Endothelial cell of umbilical vein (primary cell): ENCODE data around the gene CCDC85A. TPM values are rescaled to one million over a fixed set of nuclear protein-coding genes. Genes with fewer than 3 reads are reported as not detected.

ENCODE experiments used
- BruUV-seq: library from RNA; stranded (reverse); fragments of 400-500 nt; replicated peaks from 2 replicates; lab custom pipeline; 2021; lab: Mats Ljungman, UMichigan
- CTCF ChIA-PET: fragments of 300-600, 350-600 bp; sonication (Branson Sonifier 250); formaldehyde crosslinking; loops from one replicate; lab custom pipeline; 2021; ENCODE audit warnings: antibody characterized with exemption, inconsistent platforms; lab: Charles Lee
- POLR2A ChIA-PET: fragments of 300-600, 350-600 bp; sonication (Branson Sonifier 250); formaldehyde crosslinking; loops from one replicate; lab custom pipeline; 2021; ENCODE audit warnings: antibody characterized with exemption, inconsistent platforms; lab: Charles Lee
- DNase-seq: peaks from one replicate; pipeline ENCODE4 v3.0.0-alpha.2; 2011; ENCODE audit warnings: low read depth, low spot score
- FAIRE-seq: peaks from 2 replicates; lab custom pipeline; 2011; peaks lifted over from hg19 to GRCh38; lab: Jason Lieb, UNC
- H2AFZ ChIP-seq: 2 replicates; pipeline ENCODE4 v1.6.0; 2012; ENCODE audit warnings: low read depth, low read length, control low read depth, inconsistent platforms
- H3K27ac ChIP-seq: 2 replicates; pipeline ENCODE4 v1.5.1; 2011; ENCODE audit warnings: low read depth, mild to moderate bottlenecking, control low read depth, low read length, moderate library complexity; ENCODE audit not compliant: insufficient read depth
- H3K27me3 ChIP-seq, 2 experiments: 2 replicates each; pipeline versions ENCODE4 v1.6.0 to v1.6.1; 2011; ENCODE audit warnings: low read length in 2 of 2, mixed read lengths in 1 of 2; ENCODE audit not compliant: control insufficient read depth in 2 of 2, insufficient read depth in 2 of 2
- H3K36me3 ChIP-seq, 2 experiments: 2 replicates in 1 of 2; 3 replicates in 1 of 2; pipeline ENCODE4 v1.5.1; 2011; ENCODE audit warnings: low read length in 2 of 2, mild to moderate bottlenecking in 1 of 2, moderate library complexity in 1 of 2; ENCODE audit not compliant: control insufficient read depth in 2 of 2, insufficient read depth in 2 of 2; ENCODE audit errors: extremely low read depth in 1 of 2
- H3K4me1 ChIP-seq: 3 replicates; pipeline ENCODE4 v1.5.1; 2011; ENCODE audit warnings: mild to moderate bottlenecking, low read length; ENCODE audit not compliant: control insufficient read depth, insufficient read depth; ENCODE audit errors: extremely low read depth
- H3K4me2 ChIP-seq: 2 replicates; pipeline ENCODE4 v1.6.1; 2011; ENCODE audit warnings: low read length, control low read depth, mixed read lengths; ENCODE audit not compliant: insufficient read depth
- H3K4me3 ChIP-seq, 3 experiments: fragments of 200-600 bp in 1 of 3; sonication (generic), shearing (Covaris generic) in 1 of 3; replicated peaks in 1 of 3; 2 replicates each; pipeline ENCODE4 v1.5.1; 2011 to 2016; ENCODE audit warnings: control low read depth in 3 of 3, low read length in 3 of 3, mild to moderate bottlenecking in 2 of 3, inconsistent platforms in 1 of 3, low read depth in 1 of 3, moderate library complexity in 1 of 3; ENCODE audit not compliant: insufficient read depth in 1 of 3
- H3K79me2 ChIP-seq: 2 replicates; pipeline ENCODE4 v1.6.0; 2012; ENCODE audit warnings: low read length, inconsistent platforms; ENCODE audit not compliant: control insufficient read depth, insufficient read depth
- H3K9ac ChIP-seq: replicated peaks from 2 replicates; pipeline ENCODE3; 2011; ENCODE audit warnings: low read length, control low read depth; ENCODE audit not compliant: insufficient read depth; ENCODE audit errors: extremely low read depth
- H3K9me1 ChIP-seq: replicated peaks from 3 replicates; pipeline ENCODE4 v1.6.0; 2011; ENCODE audit warnings: mild to moderate bottlenecking, low read length; ENCODE audit not compliant: control insufficient read depth, insufficient read depth; ENCODE audit errors: extremely low read depth
- H3K9me3 ChIP-seq: replicated peaks from 2 replicates; pipeline ENCODE4 v1.5.1; 2012; ENCODE audit warnings: low read length, inconsistent platforms; ENCODE audit not compliant: control insufficient read depth, insufficient read depth
- H4K20me1 ChIP-seq: replicated peaks from 2 replicates; pipeline ENCODE3; 2011; ENCODE audit warnings: mild to moderate bottlenecking, low read length; ENCODE audit not compliant: control insufficient read depth, insufficient read depth; ENCODE audit errors: extremely low read depth
- EZH2 ChIP-seq: IDR thresholded peaks from 2 replicates; pipeline ENCODE4 v1.6.1; 2012; ENCODE audit warnings: borderline replicate concordance, low read depth, mild to moderate bottlenecking, moderate library complexity, low read length, inconsistent platforms; ENCODE audit not compliant: severe bottlenecking
- FOS ChIP-seq: IDR thresholded peaks from 2 replicates; pipeline ENCODE4 v1.6.1; 2011; ENCODE audit warnings: mild to moderate bottlenecking, low read length, moderate library complexity, borderline replicate concordance; ENCODE audit not compliant: insufficient read depth
- GATA2 ChIP-seq: IDR thresholded peaks from 2 replicates; pipeline ENCODE4 v1.7.0; 2011; ENCODE audit warnings: low read depth, mild to moderate bottlenecking, moderate library complexity, mixed read lengths, low read length; ENCODE audit not compliant: insufficient read length, insufficient read depth
- JUN ChIP-seq: IDR thresholded peaks from 2 replicates; pipeline ENCODE4 v1.6.1; 2011; ENCODE audit warnings: borderline replicate concordance, low read depth; ENCODE audit not compliant: insufficient read length, insufficient read depth
- MYC ChIP-seq: IDR thresholded peaks from one replicate; pipeline ENCODE4 v1.6.1; 2011; ENCODE audit warnings: mild to moderate bottlenecking, low read depth, low read length
- POLR2A ChIP-seq: IDR thresholded peaks from 2 replicates; pipeline ENCODE4 v1.6.1; 2012; ENCODE audit warnings: low read depth, mild to moderate bottlenecking, control low read depth, low read length
- POLR2AphosphoS5 ChIP-seq: IDR thresholded peaks from 2 replicates; pipeline ENCODE4 v1.6.1; 2012; ENCODE audit warnings: low read depth, mild to moderate bottlenecking, control low read depth, low read length, moderate library complexity; ENCODE audit not compliant: insufficient read depth
- dilution Hi-C: fragments of 300-500 bp; cut with MboI; formaldehyde crosslinking; loops from one replicate; pipeline ENCODE4 v1.15.0; 2019; ENCODE audit warnings: low sequenced_read_pairs; ENCODE audit not compliant: extremely low pct_ligation_motif_present
- intact Hi-C: fragments of 100-400 bp; cut with micrococcal nuclease; formaldehyde crosslinking; loops from one replicate; pipeline ENCODE4 v1.10.0; 2022
- polyA plus RNA-seq, 4 experiments: library from polyadenylated mRNA; depleted of rRNA in 3 of 4; stranded (reverse) in 3 of 4; unstranded in 1 of 4; fragments of >200 nt; gene quantifications; 2 replicates each; pipeline versions ENCODE4 v1.2.1 to v1.2.3, GENCODE V29; 2011 to 2012; ENCODE audit warnings: missing spikeins in 1 of 4
- total RNA-seq: library from RNA; stranded (reverse); gene quantifications from 2 replicates; pipeline ENCODE4 v1.2.3, GENCODE V29; 2021
- TF ChIP-seq, protein P1 (sequence below), 2 donors: IDR thresholded peaks; 1 replicate in 1 of 2; 2 replicates in 1 of 2; pipeline ENCODE4 v1.5.1; 2011; ENCODE audit warnings: low read length in 2 of 2, mild to moderate bottlenecking in 2 of 2, moderate library complexity in 2 of 2, control low read depth in 1 of 2, inconsistent platforms in 1 of 2, low read depth in 1 of 2; ENCODE audit not compliant: insufficient read depth in 1 of 2; ENCODE audit errors: extremely low read depth in 1 of 2
- TF ChIP-seq, protein P2 (sequence below): IDR thresholded peaks from 2 replicates; pipeline ENCODE4 v1.6.1; 2011; ENCODE audit not compliant: insufficient read depth, insufficient read length

CCDC85A gene
- total and polyA plus RNA-seq, 2 donors (not counting 3 experiments of a cell fraction or from before 2014, with no cell fraction given) = 5.1 to 10.4 TPM

DNA sequence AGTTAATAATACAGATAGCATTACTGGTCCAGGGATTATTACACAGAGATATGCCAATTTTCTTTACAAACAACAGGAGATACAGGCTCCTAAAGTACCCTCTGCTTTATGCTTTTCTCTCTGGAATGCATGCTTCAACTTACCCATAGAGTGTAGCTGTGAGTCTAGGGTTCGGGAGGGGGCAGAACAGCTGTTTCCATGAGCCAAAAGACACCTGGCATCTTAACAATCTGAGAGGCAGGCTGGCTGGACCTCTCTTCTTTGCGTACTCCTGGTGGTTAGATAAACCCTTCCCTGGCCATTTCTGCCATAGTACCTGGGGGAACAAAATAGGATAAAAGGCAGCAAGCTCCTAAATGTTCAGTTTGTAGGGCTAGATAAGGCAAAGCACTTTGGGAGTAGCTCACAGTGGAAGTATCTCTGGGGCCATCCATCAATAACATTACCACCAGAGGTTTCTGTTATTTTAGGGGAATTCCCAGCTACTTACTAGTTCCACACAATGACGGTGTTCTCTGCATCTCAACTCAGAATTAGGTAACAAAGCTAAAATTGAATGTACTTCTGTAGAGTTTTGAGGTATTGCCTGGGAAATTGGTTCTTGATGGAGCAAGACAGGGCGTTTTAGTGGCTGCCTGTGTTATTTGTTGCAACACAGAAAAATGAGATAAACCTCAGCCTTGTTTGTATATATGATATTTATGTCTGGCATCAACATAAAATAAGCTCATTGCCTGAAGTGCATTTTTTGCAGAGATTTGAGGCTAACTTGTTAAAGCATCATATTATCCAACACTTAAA, 6.2 kb upstream of the CCDC85A start:
- POLR2A ChIA-PET = no interaction called here
- dilution Hi-C loops = no loop called here

More for the DNA sequence above, 6.2 kb upstream of the CCDC85A start:
- FAIRE-seq (no peak), DNase-seq (no peak)
- Histone ChIP-seq H4K20me1 (no peaks in the 10 kb centered on the region), H3K9me3 (no peaks in the 10 kb centered on the region), H3K27me3 (no peaks in the 10 kb centered on the region), H3K79me2 (no peaks in the 10 kb centered on the region), H3K27ac (no peak overlapping the region), H3K4me2 (no peak overlapping the region), H3K4me1 (no peaks in the 10 kb centered on the region), H3K4me3 (no peak overlapping the region), H2AFZ (no peak overlapping the region), H3K9ac (no peak overlapping the region), H3K9me1 (no peaks in the 10 kb centered on the region), H3K36me3 (no peaks in the 10 kb centered on the region)
- no TSS peak for BruUV-seq
- CTCF ChIA-PET = interaction anchor here (0.8 to 1.1 kb wide), 2 partner anchors 47 to 556 kb away, joined by 3 read pairs; no protein-coding TSS in a partner anchor
- intact Hi-C loops = no loop called here
- TF ChIP-seq MYC = no peak
- no peak for TF ChIP-seq POLR2A
- TF ChIP-seq, protein P1, sequence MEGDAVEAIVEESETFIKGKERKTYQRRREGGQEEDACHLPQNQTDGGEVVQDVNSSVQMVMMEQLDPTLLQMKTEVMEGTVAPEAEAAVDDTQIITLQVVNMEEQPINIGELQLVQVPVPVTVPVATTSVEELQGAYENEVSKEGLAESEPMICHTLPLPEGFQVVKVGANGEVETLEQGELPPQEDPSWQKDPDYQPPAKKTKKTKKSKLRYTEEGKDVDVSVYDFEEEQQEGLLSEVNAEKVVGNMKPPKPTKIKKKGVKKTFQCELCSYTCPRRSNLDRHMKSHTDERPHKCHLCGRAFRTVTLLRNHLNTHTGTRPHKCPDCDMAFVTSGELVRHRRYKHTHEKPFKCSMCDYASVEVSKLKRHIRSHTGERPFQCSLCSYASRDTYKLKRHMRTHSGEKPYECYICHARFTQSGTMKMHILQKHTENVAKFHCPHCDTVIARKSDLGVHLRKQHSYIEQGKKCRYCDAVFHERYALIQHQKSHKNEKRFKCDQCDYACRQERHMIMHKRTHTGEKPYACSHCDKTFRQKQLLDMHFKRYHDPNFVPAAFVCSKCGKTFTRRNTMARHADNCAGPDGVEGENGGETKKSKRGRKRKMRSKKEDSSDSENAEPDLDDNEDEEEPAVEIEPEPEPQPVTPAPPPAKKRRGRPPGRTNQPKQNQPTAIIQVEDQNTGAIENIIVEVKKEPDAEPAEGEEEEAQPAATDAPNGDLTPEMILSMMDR (IDR thresholded peaks at IDR 0.05; ENCODE audit: extremely low read depth in 1 of 2, insufficient read depth in 1 of 2, low read depth in 1 of 2, low read length in 2 of 2) = no peak
- TF ChIP-seq FOS = no peak
- no peak for TF ChIP-seq POLR2AphosphoS5
- TF ChIP-seq, protein P2, sequence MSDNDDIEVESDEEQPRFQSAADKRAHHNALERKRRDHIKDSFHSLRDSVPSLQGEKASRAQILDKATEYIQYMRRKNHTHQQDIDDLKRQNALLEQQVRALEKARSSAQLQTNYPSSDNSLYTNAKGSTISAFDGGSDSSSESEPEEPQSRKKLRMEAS = no peak
- TF ChIP-seq GATA2 = no peak
- TF ChIP-seq EZH2 = no peak
- no peak for TF ChIP-seq JUN
